Peyer's patch (tissue), 4 donors: Measurements from ENCODE around the gene SLC26A3. TPM values are rescaled to one million over a fixed set of nuclear protein-coding genes. Genes with fewer than 3 reads are reported as not detected.

Source experiments
- DNase-seq, 3 donors: peaks; one replicate each; pipeline ENCODE4 v3.0.0-alpha.2; 2017 to 2019
- H3K27ac ChIP-seq, 4 donors: fragments of 200-600 bp; sonication (generic); one replicate each; pipeline ENCODE4 v1.5.1; 2016 to 2019
- H3K27me3 ChIP-seq, 2 donors: fragments of 200-600 bp; sonication (generic); one replicate each; pipeline ENCODE4 v1.5.1; 2019
- H3K36me3 ChIP-seq, 3 donors: fragments of 200-600 bp; sonication (generic); one replicate each; pipeline ENCODE4 v1.5.1; 2016 to 2019
- H3K4me1 ChIP-seq, 4 donors: fragments of 200-600 bp; sonication (generic); one replicate each; pipeline ENCODE4 v1.5.1; 2016 to 2019
- H3K4me3 ChIP-seq, 4 donors: fragments of 200-600 bp; sonication (generic); 1 replicate in 3 of 4; 2 replicates in 1 of 4; pipeline ENCODE4 v1.5.1; 2016 to 2019; ENCODE audit warnings: mild to moderate bottlenecking in 1 of 4
- H3K9me3 ChIP-seq, 4 donors: fragments of 200-600 bp; sonication (generic); one replicate each; pipeline ENCODE4 v1.5.1; 2016 to 2019; ENCODE audit warnings: mild to moderate bottlenecking in 1 of 4
- CTCF ChIP-seq, 6 experiments: fragments of 450-650 bp in 4 of 6; fragments of 200-600 bp in 2 of 6; sonication (generic) in 1 of 6; IDR thresholded peaks; one replicate each; pipeline ENCODE4 v1.5.1; 2017 to 2019; ENCODE audit warnings: antibody characterized with exemption in 6 of 6, mild to moderate bottlenecking in 3 of 6, moderate library complexity in 1 of 6
- POLR2A ChIP-seq, 2 donors: fragments of 450-650 bp; IDR thresholded peaks; one replicate each; pipeline ENCODE4 v1.5.1; 2017; ENCODE audit warnings: antibody characterized with exemption in 2 of 2, mild to moderate bottlenecking in 2 of 2, moderate library complexity in 2 of 2
- total RNA-seq, 4 donors: library from RNA; depleted of rRNA; stranded (reverse); fragments of >200 nt; gene quantifications; one replicate each; pipeline ENCODE4 v1.1.0, GENCODE V29; 2016

Gene SLC26A3
- total RNA-seq, 4 donors from 2014 or later, result 6.6 to 587 (median 341) TPM

DNA sequence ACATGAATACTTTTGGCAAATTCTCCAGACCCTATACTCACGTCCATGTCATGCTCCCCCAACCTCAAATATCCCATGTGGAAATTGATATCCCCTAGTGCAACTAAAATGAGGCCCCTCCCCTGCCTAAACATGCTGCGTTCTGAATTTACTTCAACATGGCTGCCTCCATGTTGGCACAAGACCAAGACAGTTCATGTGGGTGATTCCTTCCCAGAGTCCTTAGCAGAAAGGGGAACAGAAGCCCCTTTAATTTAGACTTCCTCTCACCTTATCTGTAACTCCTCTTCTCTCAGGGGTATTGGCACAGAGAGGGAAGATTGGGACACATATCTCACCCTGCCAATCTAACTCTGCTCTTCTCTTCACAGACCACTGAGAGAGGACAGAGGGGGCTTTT is 24.5 kb upstream of the SLC26A3 start:
- H3K27ac ChIP-seq, result no peak overlapping the region
- H3K4me1 ChIP-seq, result peaks cover 0 to 4% (median 0%) of the 10 kb centered on the region in 4 donors
- TF ChIP-seq CTCF (IDR thresholded peaks at IDR 0.05) (no peak), POLR2A (IDR thresholded peaks at IDR 0.05) (no peak)
- no peaks in the 10 kb centered on the region for H3K27me3 ChIP-seq
- H3K36me3 ChIP-seq, result no peaks in the 10 kb centered on the region
- no peak overlapping the region for H3K4me3 ChIP-seq
- H3K9me3 ChIP-seq, result no peaks in the 10 kb centered on the region
- no peak for DNase-seq

DNA sequence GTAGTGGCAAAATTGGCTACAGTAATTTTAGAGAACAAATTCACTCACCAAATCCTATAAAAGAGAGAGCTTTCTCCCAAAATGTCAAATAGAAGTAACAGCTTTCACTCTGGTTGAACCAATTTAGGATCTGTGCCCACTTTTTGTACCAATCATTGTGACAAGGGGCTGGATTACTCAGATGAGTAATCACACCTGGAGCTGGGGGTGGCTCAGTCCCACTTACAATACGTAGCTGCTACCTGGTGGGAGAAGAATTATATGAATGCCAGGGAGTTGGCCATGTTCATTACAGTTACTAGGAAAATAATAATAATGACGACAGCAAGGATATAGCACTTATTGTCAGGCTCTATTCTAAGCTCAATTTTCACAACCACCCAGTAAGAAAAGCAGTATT is 23.4 kb upstream of the SLC26A3 start:
- no peak for DNase-seq
- Histone ChIP-seq H3K27ac (no peak overlapping the region), H3K4me3 (no peak overlapping the region), H3K4me1 (peaks cover 0 to 4% (median 0%) of the 10 kb centered on the region in 4 donors), H3K9me3 (no peaks in the 10 kb centered on the region), H3K27me3 (no peaks in the 10 kb centered on the region), H3K36me3 (no peaks in the 10 kb centered on the region)
- TF ChIP-seq POLR2A (IDR thresholded peaks at IDR 0.05) (no peak), CTCF (IDR thresholded peaks at IDR 0.05) (no peak)

DNA sequence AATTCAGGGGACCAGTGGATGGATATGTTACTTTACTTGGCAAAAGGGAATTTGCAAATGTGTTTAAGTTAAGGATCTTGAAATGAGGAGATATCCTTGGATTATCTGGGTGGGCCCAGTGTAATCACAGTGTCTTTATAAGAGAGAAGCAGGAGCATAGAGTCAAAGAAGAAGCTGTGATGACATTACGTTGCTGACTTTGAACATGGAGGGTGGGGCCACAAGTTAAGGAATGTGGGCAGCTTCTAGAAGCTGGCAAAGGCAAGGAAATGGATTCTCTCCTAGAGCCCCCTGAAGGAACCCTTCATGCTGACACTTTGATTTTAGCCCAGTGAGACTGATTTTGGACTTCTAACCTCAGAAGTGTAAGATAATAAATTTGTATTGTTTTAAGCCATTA is 21.8 kb upstream of the SLC26A3 start:
- no peak overlapping the region for H3K4me3 ChIP-seq
- TF ChIP-seq CTCF (IDR thresholded peaks at IDR 0.05) (no peak), POLR2A (IDR thresholded peaks at IDR 0.05) (no peak)
- H3K9me3 ChIP-seq, result no peaks in the 10 kb centered on the region
- no peak overlapping the region for H3K27ac ChIP-seq
- no peaks in the 10 kb centered on the region for H3K36me3 ChIP-seq
- no peak for DNase-seq
- H3K27me3 ChIP-seq, result no peaks in the 10 kb centered on the region
- H3K4me1 ChIP-seq, result no peaks in the 10 kb centered on the region

DNA sequence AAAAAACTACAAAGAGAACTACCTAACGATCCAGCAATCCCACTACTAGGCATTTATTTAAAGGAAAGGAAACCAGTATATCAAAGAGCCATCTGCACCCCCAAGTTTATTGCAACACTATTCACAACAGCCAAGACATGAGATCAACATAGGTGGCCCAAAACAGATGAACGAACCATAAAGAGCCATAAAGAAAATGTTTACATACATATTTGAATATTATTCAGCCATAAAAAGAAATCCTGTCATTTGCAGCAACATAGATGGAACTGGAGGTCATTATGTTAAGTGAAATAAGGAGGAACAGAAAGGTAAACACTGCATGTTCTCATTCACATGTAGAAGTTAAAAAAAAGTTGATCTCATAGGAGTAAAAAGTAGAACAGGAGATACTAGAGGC is 15.6 kb upstream of the SLC26A3 start:
- no peak for DNase-seq
- TF ChIP-seq POLR2A (IDR thresholded peaks at IDR 0.05), result no peak
- TF ChIP-seq CTCF (IDR thresholded peaks at IDR 0.05), result no peak
- Histone ChIP-seq H3K4me1 (no peaks in the 10 kb centered on the region), H3K27me3 (no peaks in the 10 kb centered on the region), H3K4me3 (no peak overlapping the region), H3K9me3 (no peaks in the 10 kb centered on the region), H3K27ac (no peak overlapping the region), H3K36me3 (no peaks in the 10 kb centered on the region)

GRCh38 chr7:107816011-107816566 is 13.1 kb upstream of the SLC26A3 start:
- no peaks in the 10 kb centered on the region for H3K9me3 ChIP-seq
- H3K4me1 ChIP-seq, result no peaks in the 10 kb centered on the region
- no peak overlapping the region for H3K4me3 ChIP-seq
- H3K36me3 ChIP-seq, result no peaks in the 10 kb centered on the region
- TF ChIP-seq POLR2A (IDR thresholded peaks at IDR 0.05), result no peak
- TF ChIP-seq CTCF (IDR thresholded peaks at IDR 0.05), result no peak
- H3K27ac ChIP-seq, result no peak overlapping the region
- DNase-seq, result no peak
- H3K27me3 ChIP-seq, result no peaks in the 10 kb centered on the region
